ENCODE results near the gene MATCAP1. TPM values are rescaled to one million over a fixed set of nuclear protein-coding genes. Genes with fewer than 3 reads are reported as not detected.
A peak's percentile ranks its signal among the peaks of the same experiment; 100 is the strongest.

MATCAP1 gene
- total and polyA plus RNA-seq, 2 of the 13 experiments (the other 11 are each of a cell fraction or from before 2014, with no cell fraction given): 11.2 to 24.5 TPM

DNA sequence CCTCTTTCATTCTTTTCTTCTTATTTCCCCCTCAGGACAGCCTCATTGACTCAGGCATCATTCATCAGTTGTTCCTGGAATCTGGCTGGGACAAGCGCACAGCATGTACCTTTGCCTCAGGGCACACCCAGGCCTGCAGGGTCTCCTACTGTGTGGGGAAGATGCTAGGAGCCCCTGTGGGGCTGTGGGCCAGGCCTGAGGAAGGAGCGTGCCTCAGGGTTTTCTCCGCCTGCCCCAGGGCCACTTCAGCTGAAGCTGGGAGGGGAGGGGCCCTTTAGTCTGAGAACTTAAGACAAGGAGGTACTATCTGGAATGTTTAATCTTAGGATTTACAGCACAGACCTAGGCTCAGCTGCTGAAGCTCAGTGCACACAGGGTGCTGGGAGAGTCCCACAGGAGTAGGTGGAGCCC, 23.1 kb upstream of the MATCAP1 start:
- no peaks in the 10 kb centered on the region for H3K79me2 ChIP-seq (ENCODE audit: insufficient read depth, low read length)
- TF ChIP-seq CCAR2 (optimal IDR thresholded peaks at IDR 0.05; ENCODE audit: low read depth, low read length): peak; percentile 21
- 0 out of 2 replicates have a peak, but pooled peaks have one; percentile 24 for TF ChIP-seq SSRP1 (CRISPR knock-in tag; IDR thresholded peaks at IDR 0.05)
- no peak for TF ChIP-seq ZBTB7A (CRISPR knock-in tag; IDR thresholded peaks at IDR 0.05)
- 0 out of 2 replicates have a peak, but pooled peaks have one; percentile 57 for TF ChIP-seq ZNF558 (CRISPR knock-in tag; IDR thresholded peaks at IDR 0.05; ENCODE audit: borderline replicate concordance)
- no peak overlapping the region for H3K4me3 ChIP-seq (replicated peaks in 1 of 3; ENCODE audit: insufficient read depth in 1 of 3, low read depth in 2 of 3, low read length in 3 of 3)
- no peaks in the 10 kb centered on the region for H4K20me1 ChIP-seq (ENCODE audit: insufficient read depth, low read length)
- BruUV-seq (replicated peaks): no TSS peak
- ATAC-seq (no peak), FAIRE-seq (no peak), DNase-seq (ENCODE audit: low spot score) (no peak)
- H3K4me1 ChIP-seq (ENCODE audit: insufficient read depth, low read length): peaks cover 55% of the 10 kb centered on the region
- H3K27me3 ChIP-seq (ENCODE audit: control insufficient read depth in 1 of 2, insufficient read depth in 2 of 2, low read length in 2 of 2): no peaks in the 10 kb centered on the region
- CTCF ChIA-PET (ENCODE audit: low intra/inter-chr PET ratio, low total read pairs): no interaction called here
- 97% methylated on average over 3 of the region's 3 CpGs for WGBS (ENCODE audit: low lambda C conversion rate)
- POLR2A ChIA-PET: interaction anchor here (1.4 to 2.1 kb wide), 6 partner anchors 9 to 40 kb away, joined by 3 to 6 read pairs (median 4); partner anchors contain the start of genes FHOD1, NOL3 and TMEM208
- no peaks in the 10 kb centered on the region for H3K9me3 ChIP-seq (ENCODE audit: low read length)
- H2AFZ ChIP-seq (ENCODE audit: low read length): no peak overlapping the region
- H3K27ac ChIP-seq (ENCODE audit: extremely low read length, insufficient read depth, low read length): no peak overlapping the region
- H3K4me2 ChIP-seq (ENCODE audit: low read depth, low read length): peak overlapping the region; percentile 4; the same call in 1 of the 2 replicates
- in situ Hi-C loops (cut with HindIII; ENCODE audit: extremely low pct_ligation_motif_present, low pct_unique_long_range_greater_than_20kb): no loop called here
- intact Hi-C loops (cut with micrococcal nuclease; ENCODE audit: unreplicated experiment): no loop called here
- H3K9ac ChIP-seq (ENCODE audit: insufficient read depth, low read depth, low read length): peak overlapping the region; percentile 5; the same call in 1 of the 2 replicates
- H3K36me3 ChIP-seq (replicated peaks in 1 of 2; ENCODE audit: control insufficient read depth in 1 of 2, insufficient read depth in 2 of 2, low read length in 2 of 2): peaks cover 14 to 15% of the 10 kb centered on the region in 2 experiments; a peak in 4 of 5 replicates

- no peaks in the 10 kb centered on the region for H3K79me2 ChIP-seq (ENCODE audit: insufficient read depth, low read length)
- intact Hi-C loops (cut with micrococcal nuclease; ENCODE audit: unreplicated experiment): no loop called here
- POLR2A ChIA-PET: interaction anchor here (0.8 to 2.1 kb wide), 6 partner anchors 9 to 41 kb away, joined by 3 to 6 read pairs (median 4); partner anchors contain the start of genes FHOD1, NOL3 and TMEM208
- DNase-seq (ENCODE audit: low spot score) (no peak), FAIRE-seq (peak; percentile 39), ATAC-seq (no peak)
- CTCF ChIA-PET (ENCODE audit: low intra/inter-chr PET ratio, low total read pairs): no interaction called here
- peaks cover 55% of the 10 kb centered on the region for H3K4me1 ChIP-seq (ENCODE audit: insufficient read depth, low read length)
- no peak overlapping the region for H3K27ac ChIP-seq (ENCODE audit: extremely low read length, insufficient read depth, low read length)
- H3K27me3 ChIP-seq (ENCODE audit: control insufficient read depth in 1 of 2, insufficient read depth in 2 of 2, low read length in 2 of 2): no peaks in the 10 kb centered on the region
- no peak overlapping the region for H3K9ac ChIP-seq (ENCODE audit: insufficient read depth, low read depth, low read length)
- in situ Hi-C loops (cut with HindIII; ENCODE audit: extremely low pct_ligation_motif_present, low pct_unique_long_range_greater_than_20kb): no loop called here
- WGBS (ENCODE audit: low lambda C conversion rate): 94% methylated on average over 6 of the region's 8 CpGs
- H2AFZ ChIP-seq (ENCODE audit: low read length): no peak overlapping the region
- H3K36me3 ChIP-seq (replicated peaks in 1 of 2; ENCODE audit: control insufficient read depth in 1 of 2, insufficient read depth in 2 of 2, low read length in 2 of 2): peaks cover 16 to 20% of the 10 kb centered on the region in 2 experiments; a peak in 4 of 5 replicates
- H3K9me3 ChIP-seq (ENCODE audit: low read length): no peaks in the 10 kb centered on the region
- no peak overlapping the region for H3K4me2 ChIP-seq (ENCODE audit: low read depth, low read length)
- BruUV-seq (replicated peaks): TSS peak; percentile 19
- no peak overlapping the region for H3K4me3 ChIP-seq (replicated peaks in 1 of 3; ENCODE audit: insufficient read depth in 1 of 3, low read depth in 2 of 3, low read length in 3 of 3)
- H4K20me1 ChIP-seq (ENCODE audit: insufficient read depth, low read length): no peaks in the 10 kb centered on the region
- TF ChIP-seq POLR2AphosphoS2 (IDR thresholded peaks at IDR 0.05; ENCODE audit: low read depth, low read length) (no peak), ZFP37 (CRISPR knock-in tag; IDR thresholded peaks at IDR 0.05; ENCODE audit: borderline replicate concordance) (no peak), ADNP (CRISPR knock-in tag; IDR thresholded peaks at IDR 0.05) (no peak), MAZ (IDR thresholded peaks at IDR 0.05; ENCODE audit: borderline replicate concordance, low read depth, low read length) (no peak), MAZ (CRISPR knock-in tag; IDR thresholded peaks at IDR 0.05; ENCODE audit: low read depth) (no peak), PAF1 (CRISPR knock-in tag; IDR thresholded peaks at IDR 0.05) (no peak), NONO (IDR thresholded peaks at IDR 0.05) (no peak), NONO (CRISPR knock-in tag; conservative IDR thresholded peaks at IDR 0.05) (peak; percentile 40; the same call in 1 of the 2 replicates), NFE2L1 (CRISPR knock-in tag; IDR thresholded peaks at IDR 0.05; ENCODE audit: borderline replicate concordance) (no peak), ATF4 (CRISPR knock-in tag; IDR thresholded peaks at IDR 0.05) (no peak), BCLAF1 (IDR thresholded peaks at IDR 0.05) (no peak)
These were observed 22.5 kb upstream of the MATCAP1 start for GRCh38 chr16:67206129-67206837.

Measured in HepG2 (cell line).